Hematopoietic multipotent progenitor cell (in vitro differentiated cells): ENCODE data around the gene RTRAF. TPM values are rescaled to one million over a fixed set of nuclear protein-coding genes. Genes with fewer than 3 reads are reported as not detected.

Source experiments
- DNase-seq, 3 donors: peaks; one replicate each; pipeline ENCODE4 v3.0.0-alpha.2; 2011 to 2015; ENCODE audit warnings: low read depth in 2 of 3, low spot score in 2 of 3
- total RNA-seq: library from RNA; depleted of rRNA; stranded (reverse); fragments of >200 nt; gene quantifications from one replicate; pipeline ENCODE4 v1.2.3, GENCODE V29; 2012

The RTRAF gene
- 27.2 TPM for total RNA-seq

GRCh38 chr14:51989293-51990234, at the start of gene RTRAF:
Gene RTRAF (plus strand): TSS chr14:51989546. CDS start chr14:51989640, 94 bp downstream.
- peak; percentile 87 to 94 (median 93) for DNase-seq

GRCh38 chr14:51939755-51940301, 49.5 kb upstream of the RTRAF start:
- no peak for DNase-seq

GRCh38 chr14:51942971-51943370, 46.4 kb upstream of the RTRAF start:
- DNase-seq = no peak

GRCh38 chr14:51950007-51950406, 39.3 kb upstream of the RTRAF start:
- no peak for DNase-seq

GRCh38 chr14:51951656-51952055, 37.7 kb upstream of the RTRAF start:
- DNase-seq = no peak

GRCh38 chr14:51954031-51954430, 35.3 kb upstream of the RTRAF start:
- DNase-seq = no peak

GRCh38 chr14:51954657-51955056, 34.7 kb upstream of the RTRAF start:
- DNase-seq = no peak

GRCh38 chr14:51957950-51958349, 31.4 kb upstream of the RTRAF start:
- no peak for DNase-seq

- DNase-seq = no peak
Measured at GRCh38 chr14:51959928-51960327, 29.4 kb upstream of the RTRAF start.

- DNase-seq = no peak
Measured at GRCh38 chr14:51960866-51961265, 28.5 kb upstream of the RTRAF start.

GRCh38 chr14:51962711-51963110, 26.6 kb upstream of the RTRAF start:
- no peak for DNase-seq

- DNase-seq = peak in 1 of 3 donors; percentile 52
Measured at GRCh38 chr14:51963286-51963685, 26.1 kb upstream of the RTRAF start.

GRCh38 chr14:51967521-51967920, 21.8 kb upstream of the RTRAF start:
- no peak for DNase-seq

GRCh38 chr14:51969852-51970540, 19.4 kb upstream of the RTRAF start:
- DNase-seq = no peak

GRCh38 chr14:51972566-51972965, 16.8 kb upstream of the RTRAF start:
- no peak for DNase-seq

GRCh38 chr14:51977075-51977474, 12.3 kb upstream of the RTRAF start:
- DNase-seq = no peak

- no peak for DNase-seq
Measured at GRCh38 chr14:51978681-51979085, 10.7 kb upstream of the RTRAF start.

GRCh38 chr14:51979088-51979709, 10.1 kb upstream of the RTRAF start:
- DNase-seq = peak; percentile 72 to 85 (median 76)

- no peak for DNase-seq
Measured at GRCh38 chr14:51981218-51981854, 8.0 kb upstream of the RTRAF start.

- DNase-seq = no peak
Measured at GRCh38 chr14:51988221-51988620, 1.1 kb upstream of the RTRAF start.

- DNase-seq = no peak
Measured at GRCh38 chr14:51990488-51990887, 1.1 kb downstream of the RTRAF start.
